Measurements from ENCODE around the gene PDCL3. TPM values are rescaled to one million over a fixed set of nuclear protein-coding genes. Genes with fewer than 3 reads are reported as not detected.

The PDCL3 gene
- total RNA-seq, 2 experiments from 2014 or later: 10.6 to 21.7 TPM

- Histone ChIP-seq H2AFZ (ENCODE audit: low read length) (no peak overlapping the region), H3K4me3 (ENCODE audit: low read depth, low read length, poor library complexity, severe bottlenecking) (no peak overlapping the region), H3K4me1 (ENCODE audit: insufficient read depth, low read length, poor library complexity, severe bottlenecking) (no peaks in the 10 kb centered on the region), H3K27ac (ENCODE audit: low read depth, low read length, poor library complexity, severe bottlenecking) (no peak overlapping the region), H3K9me2 (ENCODE audit: insufficient read depth, low read length) (no peaks in the 10 kb centered on the region), H3K4me2 (ENCODE audit: low read length) (no peak overlapping the region), H4K20me1 (ENCODE audit: insufficient read depth, low read length) (no peaks in the 10 kb centered on the region), H3K79me2 (ENCODE audit: insufficient read depth, low read depth, low read length) (no peaks in the 10 kb centered on the region), H3K9me3 (ENCODE audit: low read length) (no peaks in the 10 kb centered on the region), H3K36me3 (ENCODE audit: insufficient read depth, low read length) (no peaks in the 10 kb centered on the region)
- ChIA-PET CTCF (ENCODE audit: unreplicated experiment) (no interaction called here), POLR2A (no interaction called here)
- no peak for DNase-seq (ENCODE audit: low spot score)
- no TSS peak for BruUV-seq (replicated peaks)
- no peak for TF ChIP-seq CTCF (conservative IDR thresholded peaks at IDR 0.05; ENCODE audit: low read length)
- no peak for TF ChIP-seq EZH2phosphoT487 (IDR thresholded peaks at IDR 0.05; ENCODE audit: borderline replicate concordance, low read depth, low read length)
- intact Hi-C loops (cut with micrococcal nuclease; ENCODE audit: unreplicated experiment): loop anchor here (5.0 kb wide), 1 partner anchor 539 kb away; the partner anchor contains the start of gene TBC1D8
Observed at GRCh38 chr2:100613719-100614118, 50.9 kb downstream of the PDCL3 start.

- no peaks in the 10 kb centered on the region for H3K79me2 ChIP-seq (ENCODE audit: insufficient read depth, low read depth, low read length)
- ChIA-PET CTCF (ENCODE audit: unreplicated experiment) (no interaction called here), POLR2A (interaction anchor here (0.6 kb wide), 1 partner anchor 352 kb away, joined by 7 read pairs; no protein-coding TSS in a partner anchor)
- intact Hi-C loops (cut with micrococcal nuclease; ENCODE audit: unreplicated experiment): loop anchor here (5.0 kb wide), 1 partner anchor 538 kb away; the partner anchor contains the start of gene TBC1D8
- H4K20me1 ChIP-seq (ENCODE audit: insufficient read depth, low read length): no peaks in the 10 kb centered on the region
- no peaks in the 10 kb centered on the region for H3K4me1 ChIP-seq (ENCODE audit: insufficient read depth, low read length, poor library complexity, severe bottlenecking)
- no peak overlapping the region for H3K4me2 ChIP-seq (ENCODE audit: low read length)
- no peak for DNase-seq (ENCODE audit: low spot score)
- no TSS peak for BruUV-seq (replicated peaks)
- no peak overlapping the region for H2AFZ ChIP-seq (ENCODE audit: low read length)
- H3K4me3 ChIP-seq (ENCODE audit: low read depth, low read length, poor library complexity, severe bottlenecking): no peak overlapping the region
- no peaks in the 10 kb centered on the region for H3K36me3 ChIP-seq (ENCODE audit: insufficient read depth, low read length)
- H3K9me3 ChIP-seq (ENCODE audit: low read length): no peaks in the 10 kb centered on the region
- TF ChIP-seq CTCF (conservative IDR thresholded peaks at IDR 0.05; ENCODE audit: low read length) (no peak), EZH2phosphoT487 (IDR thresholded peaks at IDR 0.05; ENCODE audit: borderline replicate concordance, low read depth, low read length) (no peak)
- H3K27ac ChIP-seq (ENCODE audit: low read depth, low read length, poor library complexity, severe bottlenecking): no peak overlapping the region
- H3K9me2 ChIP-seq (ENCODE audit: insufficient read depth, low read length): no peaks in the 10 kb centered on the region
Observed at GRCh38 chr2:100614455-100615000, 51.7 kb downstream of the PDCL3 start.

- Histone ChIP-seq H3K9me3 (ENCODE audit: low read length) (no peaks in the 10 kb centered on the region), H3K4me2 (ENCODE audit: low read length) (no peak overlapping the region), H3K79me2 (ENCODE audit: insufficient read depth, low read depth, low read length) (no peaks in the 10 kb centered on the region), H3K27ac (ENCODE audit: low read depth, low read length, poor library complexity, severe bottlenecking) (no peak overlapping the region), H3K4me3 (ENCODE audit: low read depth, low read length, poor library complexity, severe bottlenecking) (no peak overlapping the region), H3K36me3 (ENCODE audit: insufficient read depth, low read length) (no peaks in the 10 kb centered on the region), H3K9me2 (ENCODE audit: insufficient read depth, low read length) (no peaks in the 10 kb centered on the region), H4K20me1 (ENCODE audit: insufficient read depth, low read length) (no peaks in the 10 kb centered on the region), H3K4me1 (ENCODE audit: insufficient read depth, low read length, poor library complexity, severe bottlenecking) (no peaks in the 10 kb centered on the region), H2AFZ (ENCODE audit: low read length) (no peak overlapping the region)
- TF ChIP-seq EZH2phosphoT487 (IDR thresholded peaks at IDR 0.05; ENCODE audit: borderline replicate concordance, low read depth, low read length): no peak
- TF ChIP-seq CTCF (conservative IDR thresholded peaks at IDR 0.05; ENCODE audit: low read length): no peak
- ChIA-PET CTCF (ENCODE audit: unreplicated experiment) (no interaction called here), POLR2A (no interaction called here)
- intact Hi-C loops (cut with micrococcal nuclease; ENCODE audit: unreplicated experiment): no loop called here
- no peak for DNase-seq (ENCODE audit: low spot score)
- BruUV-seq (replicated peaks): no TSS peak
Observed at GRCh38 chr2:100615471-100615870, 52.7 kb downstream of the PDCL3 start.

Data from OCI-LY7 (cell line).